Glomerular endothelial cell (primary cell): ENCODE measurements around the gene OXSR1. TPM values are rescaled to one million over a fixed set of nuclear protein-coding genes. Genes with fewer than 3 reads are reported as not detected.
"Not testable (repeated sequence)": the region's sequence is repeated elsewhere in the genome, so short reads cannot be mapped to it uniquely, and the experiment has no call there.

ENCODE experiments used
- DNase-seq: peaks from one replicate; pipeline ENCODE4 v3.0.0-alpha.2; 2011; ENCODE audit warnings: low read depth, low spot score; ENCODE audit errors: extremely low read depth
- total RNA-seq: library from RNA; depleted of rRNA; stranded (reverse); fragments of >200 nt; gene quantifications from 2 replicates; pipeline ENCODE4 v1.2.3, GENCODE V29; 2015

Gene OXSR1
- total RNA-seq, 1 donor from 2014 or later, result 36.5 TPM

- DNase-seq, result no peak
Observed at GRCh38 chr3:38141173-38141951, 24.0 kb upstream of the OXSR1 start.

GRCh38 chr3:38141952-38142273 lies 23.4 kb upstream of the OXSR1 start:
- no peak for DNase-seq

- DNase-seq, result no peak
Observed at GRCh38 chr3:38142959-38143358, 22.4 kb upstream of the OXSR1 start.

GRCh38 chr3:38143511-38143910 lies 21.8 kb upstream of the OXSR1 start:
- DNase-seq, result no peak

GRCh38 chr3:38146504-38146903 lies 18.8 kb upstream of the OXSR1 start:
- DNase-seq, result no peak

- DNase-seq, result no peak
Observed at GRCh38 chr3:38147421-38147820, 17.9 kb upstream of the OXSR1 start.

- DNase-seq, result no peak
Observed at GRCh38 chr3:38148311-38148882, 16.9 kb upstream of the OXSR1 start.

- DNase-seq, result no peak
Observed at GRCh38 chr3:38149708-38150107, 15.6 kb upstream of the OXSR1 start.

GRCh38 chr3:38150780-38151528 lies 14.4 kb upstream of the OXSR1 start:
- no peak for DNase-seq

GRCh38 chr3:38151667-38152265 lies 13.6 kb upstream of the OXSR1 start:
- DNase-seq, result no peak

- no peak for DNase-seq
Observed at GRCh38 chr3:38152609-38153008, 12.7 kb upstream of the OXSR1 start.

- DNase-seq, result no peak
Observed at GRCh38 chr3:38153221-38153620, 12.1 kb upstream of the OXSR1 start.

- no peak for DNase-seq
Observed at GRCh38 chr3:38154033-38154494, 11.3 kb upstream of the OXSR1 start.

- no peak for DNase-seq
Observed at GRCh38 chr3:38154625-38155255, 10.6 kb upstream of the OXSR1 start.

GRCh38 chr3:38155825-38156224 lies 9.5 kb upstream of the OXSR1 start:
- no peak for DNase-seq

GRCh38 chr3:38157117-38157516 lies 8.2 kb upstream of the OXSR1 start:
- DNase-seq, result no peak

GRCh38 chr3:38157595-38157994 lies 7.7 kb upstream of the OXSR1 start:
- DNase-seq, result no peak

- no peak for DNase-seq
Observed at GRCh38 chr3:38158472-38158871, 6.9 kb upstream of the OXSR1 start.

- DNase-seq, result not testable (repeated sequence)
Observed at GRCh38 chr3:38160704-38161103, 4.6 kb upstream of the OXSR1 start.

GRCh38 chr3:38163117-38163840 lies 2.1 kb upstream of the OXSR1 start:
- DNase-seq, result no peak
